ENCODE data around the gene YY1.

GRCh38 chr14:100238419-100239210, at the start of gene YY1:
- TF ChIP-seq EZH2phosphoT487 (IDR thresholded peaks at IDR 0.05; ENCODE audit: unreplicated experiment) (no peak), EZH2 (IDR thresholded peaks at IDR 0.05; ENCODE audit: low read depth, unreplicated experiment) (no peak), CTCF (conservative IDR thresholded peaks at IDR 0.05; ENCODE audit: low read depth in 2 of 2) (no peak), CREB1 (CRISPR knock-in tag; IDR thresholded peaks at IDR 0.05; ENCODE audit: low read depth) (peak; percentile 79), POLR2AphosphoS5 (IDR thresholded peaks at IDR 0.05; ENCODE audit: low read depth) (peak; percentile 84), REST (IDR thresholded peaks at IDR 0.05; ENCODE audit: unreplicated experiment) (no peak), JUNB (IDR thresholded peaks at IDR 0.05; ENCODE audit: unreplicated experiment) (no peak)
